Measurements from ENCODE around the gene CEP95.
A peak's percentile ranks its signal among the peaks of the same experiment; 100 is the strongest.
"Not testable (repeated sequence)": the region's sequence is repeated elsewhere in the genome, so short reads cannot be mapped to it uniquely, and the experiment has no call there.

Gene CEP95

DNA sequence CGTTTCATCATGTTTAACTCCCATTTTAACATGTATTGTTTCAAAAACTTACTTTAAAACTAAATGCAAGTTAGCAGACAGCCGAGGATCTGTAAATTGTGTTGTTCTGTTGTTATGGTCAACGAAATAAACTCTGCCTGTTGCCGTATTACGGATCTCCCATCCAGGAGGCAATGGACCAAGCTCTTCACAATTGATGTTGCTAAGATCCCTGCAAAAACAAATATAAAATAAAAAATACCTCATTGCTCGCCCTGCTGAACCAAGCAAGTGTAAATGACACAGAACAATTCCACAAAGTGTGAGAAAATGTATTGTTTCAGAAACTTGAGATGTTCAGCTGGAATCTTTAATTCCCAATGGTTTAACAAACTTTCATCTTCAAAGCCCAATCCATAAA lies 65.0 kb downstream of the CEP95 start:
- DNase-seq, result no peak
- Histone ChIP-seq H3K27ac (no peak overlapping the region), H3K4me1 (no peaks in the 10 kb centered on the region), H3K36me3 (peaks cover 15 to 54% (median 46%) of the 10 kb centered on the region in 3 donors), H3K4me3 (no peak overlapping the region), H3K9me3 (no peaks in the 10 kb centered on the region), H3K27me3 (no peaks in the 10 kb centered on the region)
- intact Hi-C loops (cut with DNase I; ENCODE audit: low total_unique reads), result no loop called here
- no peak for TF ChIP-seq CTCF (IDR thresholded peaks at IDR 0.05)

DNA sequence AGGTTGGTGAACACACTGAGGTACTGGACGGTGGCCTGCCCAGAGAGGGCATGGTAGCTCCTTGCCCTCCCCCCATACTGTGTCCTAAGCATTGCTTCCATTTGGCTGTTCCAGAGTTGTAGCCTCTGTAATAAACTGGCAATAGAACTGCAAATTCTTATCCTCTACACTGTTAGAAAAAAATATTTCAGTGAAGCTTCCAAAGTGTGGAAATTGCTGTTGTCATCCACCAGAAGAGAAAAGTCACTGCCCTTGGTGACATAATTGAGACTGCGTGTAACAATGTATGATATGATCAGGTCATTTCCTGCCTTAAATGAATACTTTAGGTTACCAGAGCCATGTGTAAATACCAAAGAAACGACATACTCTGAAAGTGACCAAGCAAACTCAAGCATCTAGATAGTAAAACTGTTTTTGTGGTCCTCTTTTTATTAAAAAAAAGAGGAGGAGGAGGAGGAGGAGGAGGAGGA lies 65.9 kb downstream of the CEP95 start:
- Histone ChIP-seq H3K27ac (peak overlapping the region in 1 of 2 donors; percentile 3), H3K27me3 (no peaks in the 10 kb centered on the region), H3K4me3 (no peak overlapping the region), H3K9me3 (no peaks in the 10 kb centered on the region), H3K4me1 (no peaks in the 10 kb centered on the region), H3K36me3 (peaks cover 15 to 60% (median 52%) of the 10 kb centered on the region in 3 donors)
- DNase-seq, result no peak
- no peak for TF ChIP-seq CTCF (IDR thresholded peaks at IDR 0.05)
- intact Hi-C loops (cut with DNase I; ENCODE audit: low total_unique reads), result no loop called here

GRCh38 chr17:64573214-64573613 lies 66.4 kb downstream of the CEP95 start:
- peaks cover 15 to 60% (median 51%) of the 10 kb centered on the region in 3 donors for H3K36me3 ChIP-seq

GRCh38 chr17:64574646-64575045 lies 67.9 kb downstream of the CEP95 start:
- Histone ChIP-seq H3K4me3 (no peak overlapping the region), H3K9me3 (no peaks in the 10 kb centered on the region), H3K27ac (no peak overlapping the region), H3K36me3 (peaks cover 15 to 59% (median 48%) of the 10 kb centered on the region in 3 donors), H3K27me3 (no peaks in the 10 kb centered on the region), H3K4me1 (no peaks in the 10 kb centered on the region)
- intact Hi-C loops (cut with DNase I; ENCODE audit: low total_unique reads), result no loop called here
- DNase-seq, result no peak
- TF ChIP-seq CTCF (IDR thresholded peaks at IDR 0.05), result no peak

More at GRCh38 chr17:64573214-64573613, 66.4 kb downstream of the CEP95 start:
- no peak for DNase-seq
- intact Hi-C loops (cut with DNase I; ENCODE audit: low total_unique reads), result no loop called here
- TF ChIP-seq CTCF (IDR thresholded peaks at IDR 0.05), result no peak
- Histone ChIP-seq H3K27me3 (no peaks in the 10 kb centered on the region), H3K27ac (no peak overlapping the region), H3K4me1 (no peaks in the 10 kb centered on the region), H3K4me3 (no peak overlapping the region), H3K9me3 (no peaks in the 10 kb centered on the region)

GRCh38 chr17:64575431-64575830 lies 68.7 kb downstream of the CEP95 start:
- Histone ChIP-seq H3K9me3 (no peaks in the 10 kb centered on the region), H3K4me3 (no peak overlapping the region), H3K36me3 (peaks cover 16 to 61% (median 53%) of the 10 kb centered on the region in 3 donors), H3K27ac (no peak overlapping the region), H3K27me3 (no peaks in the 10 kb centered on the region), H3K4me1 (no peaks in the 10 kb centered on the region)
- intact Hi-C loops (cut with DNase I; ENCODE audit: low total_unique reads), result no loop called here
- DNase-seq, result no peak
- TF ChIP-seq CTCF (IDR thresholded peaks at IDR 0.05), result no peak

DNA sequence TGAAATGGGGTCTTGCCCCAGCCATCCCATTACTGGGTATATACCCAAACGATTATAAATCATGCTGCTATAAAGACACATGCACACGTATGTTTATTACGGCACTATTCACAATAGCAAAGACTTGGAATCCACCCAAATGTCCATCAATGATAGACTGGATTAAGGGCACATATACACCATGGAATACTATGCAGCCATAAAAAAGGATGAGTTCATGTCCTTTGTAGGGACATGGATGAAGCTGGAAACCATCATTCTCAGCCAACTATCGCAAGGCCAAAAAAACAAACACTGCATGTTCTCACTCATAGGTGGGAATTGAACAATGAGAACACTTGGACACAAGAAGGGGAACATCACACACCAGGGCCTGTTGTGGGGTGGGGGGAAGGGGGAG lies 70.2 kb downstream of the CEP95 start:
- peaks cover 17 to 61% (median 54%) of the 10 kb centered on the region in 3 donors for H3K36me3 ChIP-seq
- DNase-seq; H3K27ac ChIP-seq; H3K4me1 ChIP-seq; intact Hi-C loops (cut with DNase I; ENCODE audit: low total_unique reads); H3K4me3 ChIP-seq; H3K9me3 ChIP-seq; H3K27me3 ChIP-seq: not testable (repeated sequence)

Measured in tibial artery (tissue), 4 donors.